Measurements from ENCODE around the gene ZCWPW2. TPM values are rescaled to one million over a fixed set of nuclear protein-coding genes. Genes with fewer than 3 reads are reported as not detected.

ZCWPW2 gene
- total RNA-seq, 3 donors from 2014 or later (not counting 1 experiment from before 2014, with no cell fraction given), result 0.43 TPM; not detected in 2

GRCh38 chr3:28502397-28502937 is 153.9 kb downstream of the ZCWPW2 start:
- Histone ChIP-seq H3K27me3 (ENCODE audit: control insufficient read depth, insufficient read depth, low read length) (no peaks in the 10 kb centered on the region), H3K9me3 (ENCODE audit: control insufficient read depth, insufficient read depth, low read length) (no peaks in the 10 kb centered on the region), H3K36me3 (ENCODE audit: control insufficient read depth, insufficient read depth, low read length) (no peaks in the 10 kb centered on the region), H3K4me1 (ENCODE audit: control insufficient read depth, insufficient read depth, low read length) (no peaks in the 10 kb centered on the region), H3K27ac (ENCODE audit: low read length) (no peak overlapping the region), H3K4me3 (ENCODE audit: low read length) (no peak overlapping the region)
- WGBS (ENCODE audit: insufficient coverage), result 81% methylated on average over 5 of the region's 6 CpGs
- TF ChIP-seq, protein P1, sequence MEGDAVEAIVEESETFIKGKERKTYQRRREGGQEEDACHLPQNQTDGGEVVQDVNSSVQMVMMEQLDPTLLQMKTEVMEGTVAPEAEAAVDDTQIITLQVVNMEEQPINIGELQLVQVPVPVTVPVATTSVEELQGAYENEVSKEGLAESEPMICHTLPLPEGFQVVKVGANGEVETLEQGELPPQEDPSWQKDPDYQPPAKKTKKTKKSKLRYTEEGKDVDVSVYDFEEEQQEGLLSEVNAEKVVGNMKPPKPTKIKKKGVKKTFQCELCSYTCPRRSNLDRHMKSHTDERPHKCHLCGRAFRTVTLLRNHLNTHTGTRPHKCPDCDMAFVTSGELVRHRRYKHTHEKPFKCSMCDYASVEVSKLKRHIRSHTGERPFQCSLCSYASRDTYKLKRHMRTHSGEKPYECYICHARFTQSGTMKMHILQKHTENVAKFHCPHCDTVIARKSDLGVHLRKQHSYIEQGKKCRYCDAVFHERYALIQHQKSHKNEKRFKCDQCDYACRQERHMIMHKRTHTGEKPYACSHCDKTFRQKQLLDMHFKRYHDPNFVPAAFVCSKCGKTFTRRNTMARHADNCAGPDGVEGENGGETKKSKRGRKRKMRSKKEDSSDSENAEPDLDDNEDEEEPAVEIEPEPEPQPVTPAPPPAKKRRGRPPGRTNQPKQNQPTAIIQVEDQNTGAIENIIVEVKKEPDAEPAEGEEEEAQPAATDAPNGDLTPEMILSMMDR (IDR thresholded peaks at IDR 0.05), result no peak
- H3K27ac Mint-ChIP-seq, result no peak overlapping the region
- no peaks in the 10 kb centered on the region for H3K27me3 Mint-ChIP-seq (ENCODE audit: low read depth in 2 of 2)
- H3K4me3 Mint-ChIP-seq, result no peak overlapping the region
- peaks cover 0 to 2% of the 10 kb centered on the region in 2 donors for H3K9me3 Mint-ChIP-seq
- DNase-seq (no peak), ATAC-seq (no peak)
- no peaks in the 10 kb centered on the region for H3K36me3 Mint-ChIP-seq
- H3K4me1 Mint-ChIP-seq, result no peaks in the 10 kb centered on the region
- intact Hi-C loops (cut with micrococcal nuclease), result no loop called here

- intact Hi-C loops (cut with micrococcal nuclease), result no loop called here
- no peak for ATAC-seq
- 0% methylated on average over 1 of the region's 1 CpG for WGBS (ENCODE audit: insufficient coverage)
- Mint-ChIP-seq H3K9me3 (peaks cover 2% of the 10 kb centered on the region in 2 donors), H3K27ac (no peak overlapping the region), H3K27me3 (ENCODE audit: low read depth in 2 of 2) (no peaks in the 10 kb centered on the region), H3K4me1 (no peaks in the 10 kb centered on the region), H3K36me3 (no peaks in the 10 kb centered on the region), H3K4me3 (no peak overlapping the region)
- DNase-seq, result no peak
- no peak overlapping the region for H3K4me3 ChIP-seq (ENCODE audit: low read length)
- H3K36me3 ChIP-seq (ENCODE audit: control insufficient read depth, insufficient read depth, low read length), result no peaks in the 10 kb centered on the region
- H3K27ac ChIP-seq (ENCODE audit: low read length), result no peak overlapping the region
- TF ChIP-seq, protein P1 (IDR thresholded peaks at IDR 0.05), result no peak
- H3K9me3 ChIP-seq (ENCODE audit: control insufficient read depth, insufficient read depth, low read length), result no peaks in the 10 kb centered on the region
- no peaks in the 10 kb centered on the region for H3K4me1 ChIP-seq (ENCODE audit: control insufficient read depth, insufficient read depth, low read length)
- no peaks in the 10 kb centered on the region for H3K27me3 ChIP-seq (ENCODE audit: control insufficient read depth, insufficient read depth, low read length)
These were observed 156.5 kb downstream of the ZCWPW2 start for GRCh38 chr3:28504976-28505375.

DNA sequence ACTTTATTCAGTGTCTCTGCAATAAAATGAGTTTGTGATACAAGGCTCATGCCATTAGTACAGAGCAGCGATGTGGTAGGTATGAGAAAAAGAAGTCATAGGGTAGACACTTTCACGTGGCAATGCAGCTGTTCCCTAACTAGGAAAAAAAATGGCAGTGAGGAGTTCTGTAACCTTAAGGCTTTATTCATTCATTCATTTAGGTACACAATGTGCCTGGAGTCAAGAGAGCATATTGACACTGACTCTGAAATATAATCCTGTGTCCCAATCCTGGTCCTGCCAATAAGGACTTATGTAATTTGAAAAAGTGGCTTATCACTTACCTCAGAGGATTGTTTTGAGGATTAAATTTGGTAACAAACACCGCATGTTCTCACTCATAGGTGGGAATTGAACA is 173.1 kb downstream of the ZCWPW2 start:
- Mint-ChIP-seq H3K36me3 (no peaks in the 10 kb centered on the region), H3K4me1 (no peaks in the 10 kb centered on the region), H3K9me3 (no peaks in the 10 kb centered on the region), H3K27me3 (ENCODE audit: low read depth in 2 of 2) (no peaks in the 10 kb centered on the region), H3K4me3 (no peak overlapping the region), H3K27ac (no peak overlapping the region)
- intact Hi-C loops (cut with micrococcal nuclease), result no loop called here
- Histone ChIP-seq H3K36me3 (ENCODE audit: control insufficient read depth, insufficient read depth, low read length) (no peaks in the 10 kb centered on the region), H3K27me3 (ENCODE audit: control insufficient read depth, insufficient read depth, low read length) (no peaks in the 10 kb centered on the region), H3K27ac (ENCODE audit: low read length) (no peak overlapping the region), H3K4me1 (ENCODE audit: control insufficient read depth, insufficient read depth, low read length) (no peaks in the 10 kb centered on the region), H3K9me3 (ENCODE audit: control insufficient read depth, insufficient read depth, low read length) (no peaks in the 10 kb centered on the region), H3K4me3 (ENCODE audit: low read length) (no peak overlapping the region)
- ATAC-seq (no peak), DNase-seq (no peak)
- TF ChIP-seq, protein P1 (IDR thresholded peaks at IDR 0.05), result no peak
- WGBS (ENCODE audit: insufficient coverage), result 89% methylated on average over 3 of the region's 3 CpGs

GRCh38 chr3:28542351-28542750 is 193.8 kb downstream of the ZCWPW2 start:
- Histone ChIP-seq H3K36me3 (ENCODE audit: control insufficient read depth, insufficient read depth, low read length) (no peaks in the 10 kb centered on the region), H3K27ac (ENCODE audit: low read length) (no peak overlapping the region), H3K4me1 (ENCODE audit: control insufficient read depth, insufficient read depth, low read length) (no peaks in the 10 kb centered on the region), H3K27me3 (ENCODE audit: control insufficient read depth, insufficient read depth, low read length) (no peaks in the 10 kb centered on the region), H3K9me3 (ENCODE audit: control insufficient read depth, insufficient read depth, low read length) (peaks cover 6% of the 10 kb centered on the region), H3K4me3 (ENCODE audit: low read length) (no peak overlapping the region)
- WGBS (ENCODE audit: insufficient coverage), result 44% methylated on average over 1 of the region's 1 CpG
- ATAC-seq (no peak), DNase-seq (no peak)
- Mint-ChIP-seq H3K27ac (no peak overlapping the region), H3K4me3 (no peak overlapping the region), H3K9me3 (peaks cover 16 to 23% of the 10 kb centered on the region in 2 donors), H3K36me3 (peaks cover 10% of the 10 kb centered on the region), H3K27me3 (ENCODE audit: low read depth in 2 of 2) (no peaks in the 10 kb centered on the region), H3K4me1 (no peaks in the 10 kb centered on the region)
- intact Hi-C loops (cut with micrococcal nuclease), result no loop called here
- TF ChIP-seq, protein P1 (IDR thresholded peaks at IDR 0.05), result no peak

All from natural killer cell (primary cell).